Endodermal cell (in vitro differentiated cells): ENCODE results near the gene ENDOU. TPM values are rescaled to one million over a fixed set of nuclear protein-coding genes. Genes with fewer than 3 reads are reported as not detected.

Experiments used
- DNase-seq: peaks from one replicate; pipeline ENCODE4 v3.0.0-alpha.2; 2017
- H3K27ac ChIP-seq: 2 replicates; pipeline ENCODE4 v1.5.1; 2013; ENCODE audit warnings: mild to moderate bottlenecking, low read depth, low read length, moderate library complexity
- H3K27me3 ChIP-seq: 2 replicates; pipeline ENCODE4 v1.6.1; 2013; ENCODE audit warnings: mild to moderate bottlenecking, low read length, moderate library complexity; ENCODE audit not compliant: insufficient read depth, control insufficient read depth, poor library complexity, severe bottlenecking
- H3K36me3 ChIP-seq: 2 replicates; pipeline ENCODE4 v1.7.0; 2013; ENCODE audit warnings: mild to moderate bottlenecking, low read length, moderate library complexity; ENCODE audit not compliant: control insufficient read depth, insufficient read depth
- H3K4me1 ChIP-seq: one replicate; pipeline ENCODE4 v1.7.0; 2013; ENCODE audit warnings: low read length; ENCODE audit not compliant: control insufficient read depth, insufficient read depth
- H3K4me3 ChIP-seq: 2 replicates; pipeline ENCODE4 v1.5.1; 2013; ENCODE audit warnings: mild to moderate bottlenecking, low read length, moderate library complexity
- H3K9ac ChIP-seq: 2 replicates; pipeline ENCODE4 v1.6.1; 2013; ENCODE audit warnings: mild to moderate bottlenecking, low read length, moderate library complexity; ENCODE audit not compliant: poor library complexity, severe bottlenecking; ENCODE audit errors: extremely low read depth
- H3K9me3 ChIP-seq: 2 replicates; pipeline ENCODE4 v1.6.1; 2013; ENCODE audit warnings: mild to moderate bottlenecking, low read length, moderate library complexity; ENCODE audit not compliant: control insufficient read depth
- H3K27ac Mint-ChIP-seq: 2 replicates; pipeline ENCODE4 v1.8.0; 2020; ENCODE audit warnings: mixed read lengths
- H3K27me3 Mint-ChIP-seq: 2 replicates; pipeline ENCODE4 v1.8.0; 2021; ENCODE audit warnings: mild to moderate bottlenecking, mixed read lengths; ENCODE audit not compliant: insufficient read depth
- H3K36me3 Mint-ChIP-seq: 2 replicates; pipeline ENCODE4 v1.8.0; 2020; ENCODE audit warnings: low read depth, mixed read lengths
- H3K4me1 Mint-ChIP-seq: 2 replicates; pipeline ENCODE4 v1.8.0; 2020; ENCODE audit warnings: mixed read lengths
- H3K4me3 Mint-ChIP-seq: 2 replicates; pipeline ENCODE4 v1.8.0; 2020; ENCODE audit warnings: mild to moderate bottlenecking, moderate library complexity, mixed read lengths
- H3K9me3 Mint-ChIP-seq: 2 replicates; pipeline ENCODE4 v1.8.0; 2020; ENCODE audit warnings: mild to moderate bottlenecking, mixed read lengths
- WGBS, 2 experiments: methylation state at CpG; one replicate each; pipeline versions ENCODE4 v1.1.5 to v1.1.7; 2013; ENCODE audit warnings: missing lambda C conversion rate in 2 of 2, mixed read lengths in 1 of 2; ENCODE audit not compliant: insufficient coverage in 1 of 2, insufficient read length in 1 of 2; 5-methylcytosine and 5-hydroxymethylcytosine counted together
- total RNA-seq, 2 donors: library from RNA; stranded (reverse); fragmentation: NEBNext Ultra II Directional in 1 of 2; extraction: Animal tissue kit (Norgen Biotek cat#: 25700) in 1 of 2; gene quantifications; 2 replicates in 1 of 2; 3 replicates in 1 of 2; pipeline ENCODE4 v1.2.1, GENCODE V29; 2021
- TF ChIP-seq, protein P1 (sequence below): fragments of 200-600 bp; sonication (generic); conservative IDR thresholded peaks from 2 replicates; pipeline ENCODE4 v1.5.0; 2021; ENCODE audit warnings: antibody characterized with exemption, mild to moderate bottlenecking

The ENDOU gene
- total RNA-seq, 2 donors from 2014 or later, result not detected

DNA sequence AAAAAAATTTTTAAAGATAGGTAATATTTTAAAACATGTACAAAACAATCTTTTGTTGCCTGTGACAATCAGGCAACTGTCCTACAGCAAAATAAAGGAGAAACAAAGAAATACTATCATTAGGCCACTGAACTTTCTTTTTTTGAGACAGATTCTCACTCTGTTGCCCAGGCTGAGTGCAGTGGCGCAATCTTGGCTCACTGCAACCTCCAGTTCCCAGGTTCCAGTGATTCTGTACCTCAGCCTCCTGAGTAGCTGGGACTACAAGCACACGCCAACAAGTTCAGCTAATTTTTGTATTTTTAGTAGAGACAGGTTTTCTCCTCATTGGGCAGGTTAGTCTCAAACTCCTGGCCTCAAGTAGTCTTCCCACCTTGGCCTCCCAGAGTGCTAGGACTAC is 36.1 kb downstream of the ENDOU start:
- Histone ChIP-seq H3K4me1 (no peaks in the 10 kb centered on the region), H3K36me3 (peaks cover 73% of the 10 kb centered on the region), H3K27ac (no peak overlapping the region), H3K27me3 (no peaks in the 10 kb centered on the region), H3K9ac (no peak overlapping the region), H3K9me3 (peaks cover 8% of the 10 kb centered on the region), H3K4me3 (no peak overlapping the region)
- H3K4me1 Mint-ChIP-seq, result no peaks in the 10 kb centered on the region
- whole genome bisulfite sequencing, 2 experiments, result 86 to 97% methylated on average over 1 to 2 of the region's 2 CpGs
- H3K36me3 Mint-ChIP-seq, result peaks cover 37% of the 10 kb centered on the region
- no peak overlapping the region for H3K27ac Mint-ChIP-seq
- H3K9me3 Mint-ChIP-seq, result no peaks in the 10 kb centered on the region
- TF ChIP-seq, protein P1, sequence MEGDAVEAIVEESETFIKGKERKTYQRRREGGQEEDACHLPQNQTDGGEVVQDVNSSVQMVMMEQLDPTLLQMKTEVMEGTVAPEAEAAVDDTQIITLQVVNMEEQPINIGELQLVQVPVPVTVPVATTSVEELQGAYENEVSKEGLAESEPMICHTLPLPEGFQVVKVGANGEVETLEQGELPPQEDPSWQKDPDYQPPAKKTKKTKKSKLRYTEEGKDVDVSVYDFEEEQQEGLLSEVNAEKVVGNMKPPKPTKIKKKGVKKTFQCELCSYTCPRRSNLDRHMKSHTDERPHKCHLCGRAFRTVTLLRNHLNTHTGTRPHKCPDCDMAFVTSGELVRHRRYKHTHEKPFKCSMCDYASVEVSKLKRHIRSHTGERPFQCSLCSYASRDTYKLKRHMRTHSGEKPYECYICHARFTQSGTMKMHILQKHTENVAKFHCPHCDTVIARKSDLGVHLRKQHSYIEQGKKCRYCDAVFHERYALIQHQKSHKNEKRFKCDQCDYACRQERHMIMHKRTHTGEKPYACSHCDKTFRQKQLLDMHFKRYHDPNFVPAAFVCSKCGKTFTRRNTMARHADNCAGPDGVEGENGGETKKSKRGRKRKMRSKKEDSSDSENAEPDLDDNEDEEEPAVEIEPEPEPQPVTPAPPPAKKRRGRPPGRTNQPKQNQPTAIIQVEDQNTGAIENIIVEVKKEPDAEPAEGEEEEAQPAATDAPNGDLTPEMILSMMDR, result no peak
- H3K27me3 Mint-ChIP-seq, result no peaks in the 10 kb centered on the region
- DNase-seq, result no peak
- no peak overlapping the region for H3K4me3 Mint-ChIP-seq

DNA sequence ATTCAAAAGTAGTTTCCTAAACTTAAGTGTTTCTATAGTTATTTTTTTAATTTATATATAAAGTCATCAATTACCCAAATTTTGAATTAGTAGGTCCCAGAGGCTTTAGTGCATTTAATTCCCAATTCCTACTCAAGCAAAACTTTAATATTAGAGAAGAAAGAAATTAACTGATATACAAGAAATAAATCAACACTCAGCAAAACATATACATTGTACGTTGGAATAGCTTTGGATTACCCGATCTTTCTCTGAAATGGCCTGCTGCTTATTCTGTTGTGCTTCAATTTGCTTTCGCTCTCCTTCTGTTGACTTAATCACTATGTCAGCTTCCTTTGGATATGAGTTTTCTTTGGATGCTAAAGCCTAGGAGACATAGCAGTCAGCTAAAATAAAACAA is 37.7 kb downstream of the ENDOU start:
- Histone ChIP-seq H3K4me3 (no peak overlapping the region), H3K9me3 (peaks cover 7% of the 10 kb centered on the region), H3K27me3 (no peaks in the 10 kb centered on the region), H3K4me1 (no peaks in the 10 kb centered on the region), H3K27ac (no peak overlapping the region), H3K36me3 (peaks cover 73% of the 10 kb centered on the region), H3K9ac (no peak overlapping the region)
- Mint-ChIP-seq H3K9me3 (no peaks in the 10 kb centered on the region), H3K4me3 (no peak overlapping the region), H3K4me1 (no peaks in the 10 kb centered on the region), H3K27ac (no peak overlapping the region), H3K27me3 (no peaks in the 10 kb centered on the region), H3K36me3 (peaks cover 30% of the 10 kb centered on the region)
- 83 to 89% methylated on average over 2 to 3 of the region's 3 CpGs for WGBS, 2 experiments
- TF ChIP-seq, protein P1, result no peak
- no peak for DNase-seq

DNA sequence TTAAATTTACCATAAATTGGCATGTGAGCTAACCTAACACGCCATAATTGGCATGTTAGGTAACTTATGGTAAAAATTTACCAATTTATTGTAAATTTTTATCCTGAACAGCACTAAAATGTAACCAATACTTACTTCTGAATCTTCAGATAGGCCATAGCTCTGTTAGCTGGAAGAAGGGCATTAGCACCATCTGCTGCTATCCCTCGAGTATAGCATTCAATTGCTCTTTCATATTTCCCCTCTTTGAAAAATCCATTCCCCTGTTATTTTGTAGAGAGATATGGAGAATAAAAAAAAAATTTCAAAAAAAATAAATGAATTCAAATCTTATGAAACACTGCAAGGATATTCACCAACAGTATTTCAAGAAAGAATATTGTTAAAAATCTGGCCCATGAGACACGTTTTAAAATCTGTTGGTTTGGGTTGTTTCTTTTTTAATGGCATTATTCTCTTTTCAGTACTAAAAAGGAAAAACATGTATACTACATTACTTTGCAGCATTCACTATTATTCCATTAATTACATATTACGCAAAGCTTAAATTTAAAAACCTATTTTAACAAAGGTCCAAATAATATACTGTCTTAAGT is 38.5 kb downstream of the ENDOU start:
- no peaks in the 10 kb centered on the region for H3K27me3 ChIP-seq
- TF ChIP-seq, protein P1, result peak; percentile 83
- no peak overlapping the region for H3K27ac ChIP-seq
- Mint-ChIP-seq H3K27ac (no peak overlapping the region), H3K27me3 (no peaks in the 10 kb centered on the region), H3K9me3 (no peaks in the 10 kb centered on the region), H3K36me3 (peaks cover 25% of the 10 kb centered on the region), H3K4me3 (no peak overlapping the region), H3K4me1 (no peaks in the 10 kb centered on the region)
- DNase-seq, result no peak
- no peaks in the 10 kb centered on the region for H3K4me1 ChIP-seq
- no peaks in the 10 kb centered on the region for H3K9me3 ChIP-seq
- WGBS, 2 experiments, result 90 to 100% methylated on average over 1 to 4 of the region's 4 CpGs
- no peak overlapping the region for H3K4me3 ChIP-seq
- peaks cover 70% of the 10 kb centered on the region for H3K36me3 ChIP-seq
- H3K9ac ChIP-seq, result no peak overlapping the region
